K562 (cell line): ENCODE results near the gene ADD2. TPM values are rescaled to one million over a fixed set of nuclear protein-coding genes. Genes with fewer than 3 reads are reported as not detected.
A peak's percentile ranks its signal among the peaks of the same experiment; 100 is the strongest.

Source experiments
- ATAC-seq: fragments of 200-7000 bp; cut with Tn5 transposase; 3 replicates; pipeline ENCODE4 v1.9.1; 2020; ENCODE audit warnings: moderate library complexity
- BruUV-seq: library from RNA; stranded (reverse); fragments of 400-500 nt; replicated peaks from 2 replicates; lab custom pipeline; 2021; lab: Mats Ljungman, UMichigan
- CTCF ChIA-PET: fragments of 300-600 bp; formaldehyde crosslinking; extraction: SDS; loops from one replicate; lab custom pipeline; 2021; ENCODE audit warnings: low intra/inter-chr PET ratio; lab: Yijun Ruan, JAX
- POLR2A ChIA-PET: fragments of 300-600, 350-650 bp; sonication (Branson Sonifier 250); formaldehyde crosslinking; extraction: SDS; loops from one replicate; lab custom pipeline; 2021; ENCODE audit warnings: antibody characterized with exemption, inconsistent platforms; lab: Yijun Ruan, JAX
- DNase-seq, 4 experiments: peaks; one replicate each; pipeline versions ENCODE4 v3.0.0 to v3.0.0-alpha.2; 2011 to 2018; ENCODE audit warnings: low spot score in 3 of 4, mixed read lengths in 3 of 4; ENCODE audit errors: extremely low read depth in 1 of 4
- FAIRE-seq: peaks from 2 replicates; lab custom pipeline; 2011; peaks lifted over from hg19 to GRCh38; lab: Jason Lieb, UNC
- H2AFZ ChIP-seq: 2 replicates; pipeline ENCODE4 v1.6.0; 2011; ENCODE audit warnings: low read depth, low read length, control low read depth, inconsistent platforms
- H3K27ac ChIP-seq: fragments of 200-600 bp; 3 replicates; pipeline ENCODE4 v1.8.0; 2011; ENCODE audit warnings: low read depth, mild to moderate bottlenecking, control low read depth, inconsistent platforms, low read length, moderate library complexity, mixed read lengths; ENCODE audit errors: extremely low read depth
- H3K27me3 ChIP-seq, 2 experiments: fragments of 300-600 bp in 1 of 2; 2 replicates in 1 of 2; 3 replicates in 1 of 2; pipeline versions ENCODE4 v1.6.0 to v1.8.0; 2011; ENCODE audit warnings: inconsistent platforms in 2 of 2, low read length in 2 of 2, mild to moderate bottlenecking in 1 of 2, mixed read lengths in 1 of 2, moderate library complexity in 1 of 2; ENCODE audit not compliant: control insufficient read depth in 2 of 2, insufficient read depth in 2 of 2
- H3K36me3 ChIP-seq: fragments of 300-600 bp; 3 replicates; pipeline ENCODE4 v1.8.0; 2011; ENCODE audit warnings: mild to moderate bottlenecking, low read length, inconsistent platforms; ENCODE audit not compliant: control insufficient read depth, insufficient read depth
- H3K4me1 ChIP-seq, 2 experiments: fragments of 200-600 bp in 1 of 2; replicated peaks in 1 of 2; 2 replicates in 1 of 2; 3 replicates in 1 of 2; pipeline versions ENCODE4 v1.5.1 to v1.8.0; 2011; ENCODE audit warnings: inconsistent platforms in 2 of 2, low read length in 2 of 2, mild to moderate bottlenecking in 1 of 2, mixed read lengths in 1 of 2, moderate library complexity in 1 of 2; ENCODE audit not compliant: control insufficient read depth in 2 of 2, insufficient read depth in 2 of 2
- H3K4me2 ChIP-seq: 2 replicates; pipeline ENCODE4 v1.6.1; 2011; ENCODE audit warnings: low read length, control low read depth, inconsistent platforms, mixed read lengths; ENCODE audit not compliant: insufficient read depth
- H3K4me3 ChIP-seq: fragments of 200-600 bp; sonication (generic), shearing (Covaris generic); 2 replicates; pipeline ENCODE4 v1.5.1; 2016; ENCODE audit warnings: control low read depth, inconsistent platforms
- H3K79me2 ChIP-seq: fragments of 200-600 bp; 3 replicates; pipeline ENCODE4 v1.8.0; 2011; ENCODE audit warnings: low read length, inconsistent platforms; ENCODE audit not compliant: control insufficient read depth, insufficient read depth
- H3K9ac ChIP-seq, 2 experiments: 2 replicates each; pipeline versions ENCODE4 v1.6.0 to v1.6.1; 2011; ENCODE audit warnings: low read depth in 2 of 2, low read length in 2 of 2, control low read depth in 1 of 2, inconsistent platforms in 1 of 2, mild to moderate bottlenecking in 1 of 2, mixed read lengths in 1 of 2; ENCODE audit not compliant: insufficient read depth in 1 of 2
- H3K9me1 ChIP-seq: one replicate; pipeline ENCODE4 v1.6.0; 2011; ENCODE audit warnings: inconsistent platforms, mild to moderate bottlenecking, low read length, moderate library complexity; ENCODE audit not compliant: control insufficient read depth, insufficient read depth
- H3K9me3 ChIP-seq: replicated peaks from 2 replicates; pipeline ENCODE4 v1.5.1; 2011; ENCODE audit warnings: low read depth, low read length, inconsistent platforms; ENCODE audit not compliant: control insufficient read depth, insufficient read depth
- H4K20me1 ChIP-seq: replicated peaks from 2 replicates; pipeline ENCODE4 v1.6.1; 2011; ENCODE audit warnings: low read length, inconsistent platforms, mixed read lengths; ENCODE audit not compliant: control insufficient read depth, insufficient read depth
- HES1 ChIP-seq: fragments of 450-650 bp; IDR thresholded peaks from 2 replicates; pipeline ENCODE4 v1.6.1; 2016; ENCODE audit warnings: low read depth, mild to moderate bottlenecking, moderate library complexity
- SIX5 ChIP-seq, 2 experiments: IDR thresholded peaks; 2 replicates each; pipeline ENCODE4 v1.6.1; 2011; ENCODE audit warnings: low read length in 2 of 2, borderline replicate concordance in 1 of 2, low read depth in 1 of 2, mild to moderate bottlenecking in 1 of 2, moderate library complexity in 1 of 2; ENCODE audit not compliant: insufficient read depth in 1 of 2
- SRSF3 ChIP-seq: fragments of 200-400 bp; formaldehyde crosslinking; IDR thresholded peaks from 2 replicates; pipeline ENCODE4 v1.6.1; 2016; ENCODE audit warnings: mild to moderate bottlenecking, low read length, moderate library complexity; ENCODE audit not compliant: insufficient read depth
- ZNF121 ChIP-seq: sonication (generic); formaldehyde crosslinking; conservative IDR thresholded peaks from 2 replicates; pipeline ENCODE4 v1.8.0; 2022; ENCODE audit warnings: missing genetic modification reagents
- WGBS: fragments of 100-300 bp; shearing (Covaris generic); methylation state at CpG from one replicate; pipeline ENCODE4 v1.1.6; 2016; ENCODE audit warnings: low coverage, mixed read lengths; ENCODE audit not compliant: insufficient coverage; ENCODE audit errors: missing lambda C conversion rate; 5-methylcytosine and 5-hydroxymethylcytosine counted together
- in situ Hi-C: fragments of 300-500 bp; cut with MboI; formaldehyde crosslinking; loops from 4 replicates; pipeline ENCODE4 v1.15.0; 2018; ENCODE audit warnings: inconsistent platforms, mixed read lengths
- intact Hi-C: fragments of 100-400 bp; cut with micrococcal nuclease; formaldehyde crosslinking; loops from 2 replicates; pipeline ENCODE4 v1.14.2; 2022
- polyA plus RNA-seq, 8 experiments: library from polyadenylated mRNA; depleted of rRNA in 4 of 8; stranded (reverse) in 5 of 8; unstranded in 3 of 8; fragments of >200 nt; fragmentation: Nextera tagmentation in 2 of 8; fragmentation: Illumina TruSeq in 1 of 8; extraction: Ambion mirVana in 2 of 8; extraction: Trizol in 1 of 8; gene quantifications; 2 replicates each; pipeline versions ENCODE4 v1.2.1 to v1.2.3, GENCODE V29; 2011 to 2014; ENCODE audit warnings: inconsistent platforms in 1 of 8, missing spikeins in 1 of 8
- total RNA-seq, 7 experiments: library from RNA; depleted of rRNA in 6 of 7; stranded (reverse); fragments of >200 nt in 6 of 7; fragmentation: Illumina TruSeq in 2 of 7; extraction: Trizol in 2 of 7; gene quantifications; 2 replicates each; pipeline versions ENCODE4 v1.2.1 to v1.2.3, GENCODE V29; 2011 to 2021; ENCODE audit warnings: low replicate concordance in 1 of 7

The ADD2 gene
- total and polyA plus RNA-seq, 9 of the 15 experiments (the other 6 are each of a cell fraction or from before 2014, with no cell fraction given) = 3.5 to 63.0 (median 36.2) TPM

- FAIRE-seq = no peak
- no peaks in the 10 kb centered on the region for H3K79me2 ChIP-seq
These were observed 28.3 kb upstream of the ADD2 start for GRCh38 chr2:70796262-70796661.

More at GRCh38 chr2:70796262-70796661, 28.3 kb upstream of the ADD2 start:
- Histone ChIP-seq H4K20me1 (no peaks in the 10 kb centered on the region), H3K9me1 (no peaks in the 10 kb centered on the region), H3K36me3 (no peaks in the 10 kb centered on the region), H3K4me1 (peaks cover 2 to 6% of the 10 kb centered on the region in 2 experiments; a peak in 2 of 5 replicates), H3K9ac (no peak overlapping the region), H3K27ac (no peak overlapping the region), H3K27me3 (peaks cover 7 to 13% of the 10 kb centered on the region in 2 experiments), H3K9me3 (no peaks in the 10 kb centered on the region), H3K4me2 (no peak overlapping the region), H3K4me3 (no peak overlapping the region), H2AFZ (no peak overlapping the region)
- ChIA-PET CTCF (no interaction called here), POLR2A (interaction anchor here (0.6 kb wide), 1 partner anchor 835 kb away, joined by 3 read pairs; the partner anchor contains the start of gene ASPRV1)
- in situ Hi-C loops (loop anchor here (25.0 kb wide), 1 partner anchor 484 kb away; the partner anchor contains the start of gene FAM136A), intact Hi-C loops (no loop called here)
- WGBS = 6% methylated on average over 1 of the region's 1 CpG
- DNase-seq (peak in 2 of 4 experiments; percentile 31 to 36), ATAC-seq (peak; percentile 42; the same call in 2 of the 3 replicates)
- TF ChIP-seq HES1 (no peak), SIX5 (IDR thresholded peaks at IDR 0.05; ENCODE audit: borderline replicate concordance in 1 of 2, insufficient read depth in 1 of 2, low read depth in 1 of 2, low read length in 2 of 2) (no peak), SRSF3 (no peak), ZNF121 (no peak)
- BruUV-seq = no TSS peak
